Type B pancreatic cell (in vitro differentiated cells): ENCODE measurements around the gene ARHGAP19. TPM values are rescaled to one million over a fixed set of nuclear protein-coding genes. Genes with fewer than 3 reads are reported as not detected.

Experiments used
- DNase-seq: peaks from one replicate; pipeline ENCODE4 v3.0.0; 2021; ENCODE audit warnings: mixed read lengths; ENCODE audit not compliant: unreplicated experiment; ENCODE audit errors: extremely low spot score
- H3K27ac Mint-ChIP-seq: 2 replicates; pipeline ENCODE4 v1.8.0; 2021; ENCODE audit warnings: mild to moderate bottlenecking, mixed read lengths
- H3K27me3 Mint-ChIP-seq: 2 replicates; pipeline ENCODE4 v1.8.0; 2021; ENCODE audit warnings: mixed read lengths
- H3K36me3 Mint-ChIP-seq: 2 replicates; pipeline ENCODE4 v1.8.0; 2021; ENCODE audit warnings: mixed read lengths
- H3K4me1 Mint-ChIP-seq: one replicate; pipeline ENCODE4 v1.8.0; 2021; ENCODE audit warnings: mixed read lengths; ENCODE audit not compliant: unreplicated experiment
- H3K4me3 Mint-ChIP-seq: 2 replicates; pipeline ENCODE4 v1.8.0; 2021; ENCODE audit warnings: mild to moderate bottlenecking, mixed read lengths
- H3K9me3 Mint-ChIP-seq: 2 replicates; pipeline ENCODE4 v1.8.0; 2021; ENCODE audit warnings: mixed read lengths
- total RNA-seq: library from RNA; stranded (reverse); gene quantifications from 2 replicates; pipeline ENCODE4 v1.2.1, GENCODE V29; 2021; ENCODE audit warnings: low replicate concordance
- TF ChIP-seq, protein P1 (sequence below): fragments of 200-600 bp; sonication (generic); conservative IDR thresholded peaks from 2 replicates; pipeline ENCODE4 v1.5.0; 2021; ENCODE audit warnings: antibody characterized with exemption, mild to moderate bottlenecking

The ARHGAP19 gene
- total RNA-seq, 1 donor from 2014 or later: 19.8 TPM

DNA sequence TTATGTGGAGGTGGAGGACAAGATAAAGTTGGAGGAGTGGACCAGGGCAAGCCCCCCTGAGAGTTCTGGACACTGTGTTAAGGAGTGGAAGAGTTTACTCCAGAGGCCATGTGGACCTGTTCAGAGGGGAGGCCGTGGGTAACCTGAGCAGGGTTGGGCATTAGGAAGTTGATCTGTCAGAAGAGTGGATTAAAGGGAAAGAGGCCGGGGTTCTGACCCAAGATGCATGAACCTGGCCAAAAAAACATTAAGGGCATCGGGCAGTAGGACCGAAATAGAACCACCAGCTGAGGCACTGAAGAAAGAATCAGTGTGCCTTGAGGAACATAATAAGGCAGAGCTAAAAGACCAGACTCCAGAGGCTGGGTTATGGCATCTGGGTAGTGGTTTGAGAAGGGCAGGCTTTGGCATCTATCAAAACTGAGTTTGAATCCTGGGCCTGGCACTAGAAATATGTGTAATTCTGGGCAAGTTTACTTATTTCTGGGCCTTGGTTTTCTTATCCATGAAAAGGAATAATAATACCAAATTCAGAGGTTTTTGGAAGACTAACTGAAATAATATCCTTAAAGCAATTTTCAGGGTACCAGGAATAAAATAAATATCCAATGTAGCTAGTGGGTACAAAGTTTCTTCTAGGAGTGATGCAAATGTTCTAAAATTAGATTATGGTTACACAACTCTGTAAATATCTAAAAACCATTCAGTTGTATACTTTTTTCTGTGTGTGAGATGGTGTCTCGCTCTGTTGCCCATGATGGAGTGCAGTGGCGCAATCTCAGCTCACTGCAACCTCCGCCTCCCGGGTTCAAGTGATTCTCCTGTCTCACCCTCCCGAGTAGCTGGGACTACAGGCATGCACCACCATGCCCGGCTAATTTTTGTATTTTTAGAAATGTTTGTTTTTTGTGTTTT, 15.7 kb upstream of the ARHGAP19 start:
- Mint-ChIP-seq H3K9me3 (no peaks in the 10 kb centered on the region), H3K27me3 (peaks cover 5% of the 10 kb centered on the region), H3K4me1 (no peaks in the 10 kb centered on the region), H3K4me3 (no peak overlapping the region), H3K27ac (no peak overlapping the region), H3K36me3 (no peaks in the 10 kb centered on the region)
- no peak for DNase-seq
- TF ChIP-seq, protein P1, sequence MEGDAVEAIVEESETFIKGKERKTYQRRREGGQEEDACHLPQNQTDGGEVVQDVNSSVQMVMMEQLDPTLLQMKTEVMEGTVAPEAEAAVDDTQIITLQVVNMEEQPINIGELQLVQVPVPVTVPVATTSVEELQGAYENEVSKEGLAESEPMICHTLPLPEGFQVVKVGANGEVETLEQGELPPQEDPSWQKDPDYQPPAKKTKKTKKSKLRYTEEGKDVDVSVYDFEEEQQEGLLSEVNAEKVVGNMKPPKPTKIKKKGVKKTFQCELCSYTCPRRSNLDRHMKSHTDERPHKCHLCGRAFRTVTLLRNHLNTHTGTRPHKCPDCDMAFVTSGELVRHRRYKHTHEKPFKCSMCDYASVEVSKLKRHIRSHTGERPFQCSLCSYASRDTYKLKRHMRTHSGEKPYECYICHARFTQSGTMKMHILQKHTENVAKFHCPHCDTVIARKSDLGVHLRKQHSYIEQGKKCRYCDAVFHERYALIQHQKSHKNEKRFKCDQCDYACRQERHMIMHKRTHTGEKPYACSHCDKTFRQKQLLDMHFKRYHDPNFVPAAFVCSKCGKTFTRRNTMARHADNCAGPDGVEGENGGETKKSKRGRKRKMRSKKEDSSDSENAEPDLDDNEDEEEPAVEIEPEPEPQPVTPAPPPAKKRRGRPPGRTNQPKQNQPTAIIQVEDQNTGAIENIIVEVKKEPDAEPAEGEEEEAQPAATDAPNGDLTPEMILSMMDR: no peak

DNA sequence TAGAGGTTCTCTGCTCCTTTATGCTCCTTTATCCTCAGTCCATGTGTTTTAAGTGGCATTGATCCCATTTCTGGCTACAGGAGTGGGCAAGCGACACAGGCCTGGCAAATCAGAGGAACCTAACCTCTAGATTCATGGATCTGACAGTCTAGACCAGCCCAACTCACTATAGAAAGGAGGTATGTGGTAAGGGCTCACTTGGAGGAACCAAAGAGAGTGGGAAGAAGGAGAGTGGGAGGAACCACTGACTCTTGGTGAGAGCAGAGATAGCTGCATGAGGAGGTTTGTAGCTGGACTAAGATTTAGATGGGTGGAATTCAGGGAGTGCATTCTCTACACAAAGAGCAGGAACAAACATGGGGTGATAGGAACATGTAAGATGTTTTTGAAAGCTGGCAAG, 15.0 kb upstream of the ARHGAP19 start:
- no peaks in the 10 kb centered on the region for H3K9me3 Mint-ChIP-seq
- TF ChIP-seq, protein P1: no peak

DNA sequence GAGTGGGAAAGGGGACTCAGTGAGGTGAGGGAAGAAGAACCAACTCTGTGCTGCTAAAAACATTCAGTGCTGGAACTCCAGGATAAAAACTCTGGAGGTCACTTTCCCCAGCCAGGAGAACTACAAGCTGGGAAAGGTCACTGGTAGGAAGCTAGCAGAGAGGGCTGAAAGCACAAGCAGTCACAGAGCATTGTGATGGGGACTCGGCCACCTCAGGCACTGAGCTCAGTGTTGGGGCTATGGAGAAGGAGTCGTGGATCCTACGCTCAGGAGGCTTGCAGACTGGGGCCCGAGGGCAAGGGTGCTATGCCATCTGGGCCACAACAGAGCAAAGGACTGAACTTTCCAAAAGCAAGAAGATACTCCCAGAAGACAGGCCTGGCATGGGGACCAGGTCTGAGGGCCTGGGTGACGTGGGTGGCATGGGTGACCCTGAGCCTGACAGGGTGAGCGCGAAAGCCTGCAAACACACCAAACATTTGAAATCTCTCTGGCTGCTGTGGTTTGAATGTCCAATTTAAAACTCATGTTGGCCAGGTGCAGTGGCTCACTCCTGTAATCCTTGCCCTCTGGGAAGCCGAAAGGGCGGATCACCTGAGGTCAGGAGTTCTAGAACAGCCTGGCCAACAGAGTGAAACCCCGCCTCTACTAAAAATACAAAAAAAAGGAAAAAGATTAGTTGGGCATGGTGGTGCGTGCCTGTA, 9.8 kb upstream of the ARHGAP19 start:
- H3K4me1 Mint-ChIP-seq: peaks cover 9% of the 10 kb centered on the region
- no peaks in the 10 kb centered on the region for H3K36me3 Mint-ChIP-seq
- no peak for DNase-seq
- TF ChIP-seq, protein P1: no peak
- no peaks in the 10 kb centered on the region for H3K9me3 Mint-ChIP-seq
- H3K4me3 Mint-ChIP-seq: no peak overlapping the region
- H3K27me3 Mint-ChIP-seq: peaks cover under 1% of the 10 kb centered on the region
- no peak overlapping the region for H3K27ac Mint-ChIP-seq

More for the DNA sequence above, 15.0 kb upstream of the ARHGAP19 start:
- H3K27ac Mint-ChIP-seq: peak overlapping the region; percentile 27
- no peak for DNase-seq
- peaks cover 5% of the 10 kb centered on the region for H3K27me3 Mint-ChIP-seq
- no peaks in the 10 kb centered on the region for H3K36me3 Mint-ChIP-seq
- no peaks in the 10 kb centered on the region for H3K4me1 Mint-ChIP-seq
- no peak overlapping the region for H3K4me3 Mint-ChIP-seq

DNA sequence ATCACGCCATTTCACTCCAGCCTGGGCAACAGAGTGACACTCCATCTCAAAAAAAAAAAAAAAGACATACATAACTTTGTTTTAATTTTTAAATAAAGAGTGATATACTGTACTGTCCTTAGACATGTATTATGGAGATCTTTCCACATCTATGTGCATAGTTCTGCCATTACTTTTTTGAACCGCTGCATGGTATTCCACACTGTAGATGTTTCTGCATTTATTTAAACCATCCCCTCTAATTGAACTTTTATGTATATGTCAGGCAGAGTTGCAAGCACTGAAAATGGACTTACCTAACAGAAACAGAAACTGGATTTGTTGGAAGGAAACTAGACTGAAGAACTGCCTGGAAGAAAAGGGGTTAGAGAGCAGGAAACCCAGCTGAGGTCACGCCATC, 8.5 kb upstream of the ARHGAP19 start:
- Mint-ChIP-seq H3K27me3 (no peaks in the 10 kb centered on the region), H3K4me3 (no peak overlapping the region), H3K27ac (no peak overlapping the region), H3K4me1 (peaks cover 9% of the 10 kb centered on the region), H3K9me3 (no peaks in the 10 kb centered on the region), H3K36me3 (no peaks in the 10 kb centered on the region)
- TF ChIP-seq, protein P1: no peak
- DNase-seq: no peak

DNA sequence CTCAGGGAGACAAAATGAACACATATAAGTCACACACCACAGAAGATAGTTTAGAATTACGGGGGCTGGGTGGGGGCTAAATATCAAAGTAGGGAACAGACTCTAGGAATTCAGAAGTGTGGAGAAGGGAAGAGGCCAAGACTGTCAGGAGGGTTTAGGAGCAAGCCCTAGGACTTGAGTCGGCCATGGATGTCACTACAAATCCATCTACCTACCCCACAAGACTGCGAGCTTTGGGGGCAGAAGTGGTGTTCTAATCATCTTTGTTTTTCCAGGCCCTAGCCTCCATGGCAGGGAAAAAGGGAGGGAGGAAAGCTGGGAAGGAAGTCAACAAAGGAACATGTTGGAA, 5.8 kb upstream of the ARHGAP19 start:
- no peak for DNase-seq
- no peaks in the 10 kb centered on the region for H3K9me3 Mint-ChIP-seq
- no peaks in the 10 kb centered on the region for H3K36me3 Mint-ChIP-seq
- H3K4me1 Mint-ChIP-seq: peaks cover 9% of the 10 kb centered on the region
- TF ChIP-seq, protein P1: no peak
- no peak overlapping the region for H3K4me3 Mint-ChIP-seq
- peak overlapping the region; percentile 13 for H3K27ac Mint-ChIP-seq
- no peaks in the 10 kb centered on the region for H3K27me3 Mint-ChIP-seq
